Activated CD4-positive, alpha-beta T cell treated with anti-CD3 and anti-CD28 coated beads, Interleukin-2, amount 10 ng/mL, durations not matched to agents 7 days and 5 days (primary cell): ENCODE results near the gene TPP2. TPM values are rescaled to one million over a fixed set of nuclear protein-coding genes. Genes with fewer than 3 reads are reported as not detected.

Experiments
- CTCF ChIA-PET: fragments of 350-600 bp; sonication (Branson Sonifier 250); formaldehyde crosslinking; loops from one replicate; lab custom pipeline; 2021; ENCODE audit warnings: antibody characterized with exemption; lab: Charles Lee
- POLR2A ChIA-PET: fragments of 350-600 bp; sonication (Branson Sonifier 250); formaldehyde crosslinking; loops from one replicate; lab custom pipeline; 2021; ENCODE audit warnings: antibody characterized with exemption; lab: Charles Lee
- DNase-seq: peaks from one replicate; pipeline ENCODE4 v3.0.0-alpha.2; 2020
- H3K27ac Mint-ChIP-seq: one replicate; pipeline ENCODE4 v1.8.0; 2021; ENCODE audit warnings: mild to moderate bottlenecking, moderate library complexity, mixed read lengths
- H3K27me3 Mint-ChIP-seq: one replicate; pipeline ENCODE4 v1.8.0; 2021; ENCODE audit warnings: mixed read lengths
- H3K36me3 Mint-ChIP-seq: one replicate; pipeline ENCODE4 v1.8.0; 2021; ENCODE audit warnings: low read depth, mixed read lengths
- H3K4me1 Mint-ChIP-seq: one replicate; pipeline ENCODE4 v1.8.0; 2021; ENCODE audit warnings: mixed read lengths
- H3K4me3 Mint-ChIP-seq: one replicate; pipeline ENCODE4 v1.8.0; 2021; ENCODE audit warnings: mild to moderate bottlenecking, moderate library complexity, mixed read lengths
- H3K9me3 Mint-ChIP-seq: one replicate; pipeline ENCODE4 v1.8.0; 2021; ENCODE audit warnings: mixed read lengths
- total RNA-seq, 2 experiments: library from RNA; stranded (reverse); gene quantifications; one replicate each; pipeline ENCODE4 v1.2.3, GENCODE V29; 2021

Gene TPP2
- total RNA-seq, 2 experiments from 2014 or later, result 95.9 to 115 TPM

GRCh38 chr13:102726430-102726829 is 129.6 kb downstream of the TPP2 start:
- Mint-ChIP-seq H3K4me1 (no peaks in the 10 kb centered on the region), H3K9me3 (no peaks in the 10 kb centered on the region), H3K27ac (no peak overlapping the region), H3K4me3 (no peak overlapping the region), H3K36me3 (no peaks in the 10 kb centered on the region), H3K27me3 (peaks cover 26% of the 10 kb centered on the region)
- POLR2A ChIA-PET, result no interaction called here
- peak; percentile 26 for DNase-seq
- CTCF ChIA-PET, result interaction anchor here (0.6 kb wide), 1 partner anchor 172 kb away, joined by 3 read pairs; no protein-coding TSS in a partner anchor

Other genes starting within 250 kb of the TPP2 start
- not detected for gene FGF14, start 194.9 kb upstream of the TPP2 start, total RNA-seq
- not detected for gene METTL21C, start 98.1 kb downstream of the TPP2 start, total RNA-seq
- gene TEX30, start 176.8 kb downstream of the TPP2 start, total RNA-seq, result 10 to 100 TPM; 30.3 to 32.9 TPM
- 1 to 10 TPM; 6.8 to 7.6 TPM for gene POGLUT2, start 202.0 kb downstream of the TPP2 start, total RNA-seq
- 10 to 100 TPM; 21.3 to 24.2 TPM for gene BIVM, start 202.1 kb downstream of the TPP2 start, total RNA-seq
- gene ERCC5, start 249.0 kb downstream of the TPP2 start, total RNA-seq, result 10 to 100 TPM; 92.6 to 94.9 TPM